ENCODE measurements around the gene SLCO3A1. TPM values are rescaled to one million over a fixed set of nuclear protein-coding genes. Genes with fewer than 3 reads are reported as not detected.
"Not testable (repeated sequence)": the region's sequence is repeated elsewhere in the genome, so short reads cannot be mapped to it uniquely, and the experiment has no call there.

Gene SLCO3A1
- total RNA-seq, 1 donor, result 17.7 TPM

GRCh38 chr15:92166751-92167405 lies 313.4 kb downstream of the SLCO3A1 start:
- Histone ChIP-seq H3K27me3 (ENCODE audit: insufficient read depth, low read length) (no peaks in the 10 kb centered on the region), H3K9me3 (ENCODE audit: low read depth, low read length) (no peaks in the 10 kb centered on the region), H3K4me1 (ENCODE audit: insufficient read depth, low read length) (no peaks in the 10 kb centered on the region), H3K4me3 (ENCODE audit: low read length) (no peak overlapping the region)

- Histone ChIP-seq H3K4me1 (ENCODE audit: insufficient read depth, low read length) (no peaks in the 10 kb centered on the region), H3K4me3 (ENCODE audit: low read length) (no peak overlapping the region), H3K9me3 (ENCODE audit: low read depth, low read length) (no peaks in the 10 kb centered on the region), H3K27me3 (ENCODE audit: insufficient read depth, low read length) (no peaks in the 10 kb centered on the region)
These were observed 313.9 kb downstream of the SLCO3A1 start for GRCh38 chr15:92167451-92167850.

- H3K4me3 ChIP-seq (ENCODE audit: low read length), result no peak overlapping the region
- no peaks in the 10 kb centered on the region for H3K27me3 ChIP-seq (ENCODE audit: insufficient read depth, low read length)
- no peaks in the 10 kb centered on the region for H3K4me1 ChIP-seq (ENCODE audit: insufficient read depth, low read length)
- no peaks in the 10 kb centered on the region for H3K9me3 ChIP-seq (ENCODE audit: low read depth, low read length)
These were observed 314.7 kb downstream of the SLCO3A1 start for GRCh38 chr15:92168066-92168683.

GRCh38 chr15:92170897-92171296 lies 317.4 kb downstream of the SLCO3A1 start:
- Histone ChIP-seq H3K4me1 (ENCODE audit: insufficient read depth, low read length) (no peaks in the 10 kb centered on the region), H3K9me3 (ENCODE audit: low read depth, low read length) (no peaks in the 10 kb centered on the region), H3K4me3 (ENCODE audit: low read length) (no peak overlapping the region), H3K27me3 (ENCODE audit: insufficient read depth, low read length) (no peaks in the 10 kb centered on the region)

GRCh38 chr15:92178911-92179310 lies 325.4 kb downstream of the SLCO3A1 start:
- H3K9me3 ChIP-seq (ENCODE audit: low read depth, low read length), result no peaks in the 10 kb centered on the region
- H3K4me1 ChIP-seq (ENCODE audit: insufficient read depth, low read length), result no peaks in the 10 kb centered on the region
- no peak overlapping the region for H3K4me3 ChIP-seq (ENCODE audit: low read length)
- no peaks in the 10 kb centered on the region for H3K27me3 ChIP-seq (ENCODE audit: insufficient read depth, low read length)

GRCh38 chr15:92184142-92184541 lies 330.6 kb downstream of the SLCO3A1 start:
- Histone ChIP-seq H3K9me3 (ENCODE audit: low read depth, low read length) (no peaks in the 10 kb centered on the region), H3K27me3 (ENCODE audit: insufficient read depth, low read length) (no peaks in the 10 kb centered on the region), H3K4me3 (ENCODE audit: low read length) (no peak overlapping the region), H3K4me1 (ENCODE audit: insufficient read depth, low read length) (no peaks in the 10 kb centered on the region)

- Histone ChIP-seq H3K9me3 (ENCODE audit: low read depth, low read length) (no peaks in the 10 kb centered on the region), H3K4me3 (ENCODE audit: low read length) (no peak overlapping the region), H3K4me1 (ENCODE audit: insufficient read depth, low read length) (no peaks in the 10 kb centered on the region), H3K27me3 (ENCODE audit: insufficient read depth, low read length) (no peaks in the 10 kb centered on the region)
These were observed 331.2 kb downstream of the SLCO3A1 start for GRCh38 chr15:92184679-92185230.

- H3K9me3 ChIP-seq (ENCODE audit: low read depth, low read length), result no peaks in the 10 kb centered on the region
These were observed 334.5 kb downstream of the SLCO3A1 start for GRCh38 chr15:92187975-92188374.

GRCh38 chr15:92189166-92189565 lies 335.7 kb downstream of the SLCO3A1 start:
- Histone ChIP-seq H3K4me3 (ENCODE audit: low read length) (no peak overlapping the region), H3K9me3 (ENCODE audit: low read depth, low read length) (no peaks in the 10 kb centered on the region), H3K4me1 (ENCODE audit: insufficient read depth, low read length) (no peaks in the 10 kb centered on the region), H3K27me3 (ENCODE audit: insufficient read depth, low read length) (no peaks in the 10 kb centered on the region)

More at GRCh38 chr15:92187975-92188374, 334.5 kb downstream of the SLCO3A1 start:
- H3K4me1 ChIP-seq (ENCODE audit: insufficient read depth, low read length), result no peaks in the 10 kb centered on the region
- H3K4me3 ChIP-seq (ENCODE audit: low read length), result no peak overlapping the region
- H3K27me3 ChIP-seq (ENCODE audit: insufficient read depth, low read length), result no peaks in the 10 kb centered on the region

GRCh38 chr15:92195241-92195640 lies 341.7 kb downstream of the SLCO3A1 start:
- Histone ChIP-seq H3K4me1 (ENCODE audit: insufficient read depth, low read length) (no peaks in the 10 kb centered on the region), H3K9me3 (ENCODE audit: low read depth, low read length) (no peaks in the 10 kb centered on the region), H3K27me3 (ENCODE audit: insufficient read depth, low read length) (no peaks in the 10 kb centered on the region), H3K4me3 (ENCODE audit: low read length) (no peak overlapping the region)

GRCh38 chr15:92196342-92196741 lies 342.8 kb downstream of the SLCO3A1 start:
- no peaks in the 10 kb centered on the region for H3K9me3 ChIP-seq (ENCODE audit: low read depth, low read length)

GRCh38 chr15:92197746-92198145 lies 344.2 kb downstream of the SLCO3A1 start:
- Histone ChIP-seq H3K4me3 (ENCODE audit: low read length) (no peak overlapping the region), H3K4me1 (ENCODE audit: insufficient read depth, low read length) (no peaks in the 10 kb centered on the region), H3K9me3 (ENCODE audit: low read depth, low read length) (no peaks in the 10 kb centered on the region), H3K27me3 (ENCODE audit: insufficient read depth, low read length) (no peaks in the 10 kb centered on the region)

More at GRCh38 chr15:92196342-92196741, 342.8 kb downstream of the SLCO3A1 start:
- Histone ChIP-seq H3K27me3 (ENCODE audit: insufficient read depth, low read length) (no peaks in the 10 kb centered on the region), H3K4me1 (ENCODE audit: insufficient read depth, low read length) (no peaks in the 10 kb centered on the region), H3K4me3 (ENCODE audit: low read length) (no peak overlapping the region)

- Histone ChIP-seq H3K9me3 (ENCODE audit: low read depth, low read length) (no peaks in the 10 kb centered on the region), H3K4me3 (ENCODE audit: low read length) (no peak overlapping the region), H3K27me3 (ENCODE audit: insufficient read depth, low read length) (no peaks in the 10 kb centered on the region), H3K4me1 (ENCODE audit: insufficient read depth, low read length) (no peaks in the 10 kb centered on the region)
These were observed 347.4 kb downstream of the SLCO3A1 start for GRCh38 chr15:92200891-92201290.

- no peaks in the 10 kb centered on the region for H3K4me1 ChIP-seq (ENCODE audit: insufficient read depth, low read length)
- H3K27me3 ChIP-seq (ENCODE audit: insufficient read depth, low read length), result no peaks in the 10 kb centered on the region
- no peaks in the 10 kb centered on the region for H3K9me3 ChIP-seq (ENCODE audit: low read depth, low read length)
- H3K4me3 ChIP-seq (ENCODE audit: low read length), result no peak overlapping the region
These were observed 351.8 kb downstream of the SLCO3A1 start for GRCh38 chr15:92205255-92205739.

- H3K4me3 ChIP-seq (ENCODE audit: low read length); H3K9me3 ChIP-seq (ENCODE audit: low read depth, low read length); H3K27me3 ChIP-seq (ENCODE audit: insufficient read depth, low read length); H3K4me1 ChIP-seq (ENCODE audit: insufficient read depth, low read length): not testable (repeated sequence)
These were observed 354.1 kb downstream of the SLCO3A1 start for GRCh38 chr15:92207601-92208000.

Measured in mononuclear cell (primary cell).